Loucy (cell line): ENCODE results near the gene KRT32.

Source experiments
- H2AFZ ChIP-seq: fragments of 200-600 bp; sonication (generic); 2 replicates; pipeline ENCODE4 v1.6.0; 2016; ENCODE audit warnings: antibody characterized with exemption, mild to moderate bottlenecking, low read length, moderate library complexity
- H3F3A ChIP-seq: fragments of 200-600 bp; 2 replicates; pipeline ENCODE4 v1.6.0; 2016; ENCODE audit warnings: antibody characterized with exemption, low read depth, mild to moderate bottlenecking
- H3K27me3 ChIP-seq: fragments of 200-600 bp; sonication (generic); 2 replicates; pipeline ENCODE4 v1.6.1; 2014; ENCODE audit warnings: low read length, mild to moderate bottlenecking; ENCODE audit not compliant: insufficient read depth, poor library complexity, severe bottlenecking
- H3K36me3 ChIP-seq: fragments of 200-600 bp; sonication (generic); 2 replicates; pipeline ENCODE4 v1.6.1; 2016; ENCODE audit warnings: low read length; ENCODE audit not compliant: insufficient read depth
- H3K4me1 ChIP-seq: fragments of 200-600 bp; sonication (generic); 2 replicates; pipeline ENCODE4 v1.5.1; 2014; ENCODE audit warnings: low read length, mild to moderate bottlenecking; ENCODE audit not compliant: insufficient read depth, poor library complexity, severe bottlenecking
- H3K4me2 ChIP-seq: fragments of 200-600 bp; sonication (generic); 2 replicates; pipeline ENCODE4 v1.6.0; 2014; ENCODE audit warnings: antibody characterized with exemption, low read length, low read depth, mild to moderate bottlenecking; ENCODE audit not compliant: poor library complexity, severe bottlenecking
- H3K4me3 ChIP-seq: fragments of 200-600 bp; sonication (generic); 2 replicates; pipeline ENCODE4 v1.5.1; 2014; ENCODE audit warnings: low read length, mild to moderate bottlenecking, mixed read lengths; ENCODE audit not compliant: poor library complexity, severe bottlenecking
- H3K79me2 ChIP-seq: fragments of 200-600 bp; sonication (generic); 2 replicates; pipeline ENCODE4 v1.6.1; 2014; ENCODE audit warnings: low read length; ENCODE audit not compliant: insufficient read depth
- H3K9ac ChIP-seq: fragments of 200-600 bp; sonication (generic); 2 replicates; pipeline ENCODE4 v1.6.0; 2014; ENCODE audit warnings: mild to moderate bottlenecking, low read depth, low read length, moderate library complexity; ENCODE audit not compliant: poor library complexity, severe bottlenecking
- H3K9me2 ChIP-seq: fragments of 200-600 bp; sonication (generic); replicated peaks from 2 replicates; pipeline ENCODE4 v1.6.1; 2016; ENCODE audit warnings: low read depth, low read length, mixed read lengths
- H3K9me3 ChIP-seq: fragments of 200-600 bp; sonication (generic); 2 replicates; pipeline ENCODE4 v1.6.1; 2014; ENCODE audit warnings: mild to moderate bottlenecking, antibody characterized with exemption, low read length, low read depth; ENCODE audit not compliant: insufficient read depth
- H4K20me1 ChIP-seq: fragments of 200-600 bp; sonication (generic); 2 replicates; pipeline ENCODE4 v1.6.0; 2014; ENCODE audit warnings: antibody characterized with exemption, low read length, mild to moderate bottlenecking; ENCODE audit not compliant: insufficient read depth, poor library complexity, severe bottlenecking
- EZH2phosphoT487 ChIP-seq: fragments of 200-600 bp; IDR thresholded peaks from 2 replicates; pipeline ENCODE4 v1.6.1; 2018; ENCODE audit warnings: antibody characterized with exemption, mild to moderate bottlenecking, moderate library complexity, borderline replicate concordance
- TF ChIP-seq, protein P1 (sequence below): fragments of 200-600 bp; sonication (generic); conservative IDR thresholded peaks from 2 replicates; pipeline ENCODE4 v1.5.1; 2014; ENCODE audit warnings: mild to moderate bottlenecking, antibody characterized with exemption, low read length

KRT32 gene

DNA sequence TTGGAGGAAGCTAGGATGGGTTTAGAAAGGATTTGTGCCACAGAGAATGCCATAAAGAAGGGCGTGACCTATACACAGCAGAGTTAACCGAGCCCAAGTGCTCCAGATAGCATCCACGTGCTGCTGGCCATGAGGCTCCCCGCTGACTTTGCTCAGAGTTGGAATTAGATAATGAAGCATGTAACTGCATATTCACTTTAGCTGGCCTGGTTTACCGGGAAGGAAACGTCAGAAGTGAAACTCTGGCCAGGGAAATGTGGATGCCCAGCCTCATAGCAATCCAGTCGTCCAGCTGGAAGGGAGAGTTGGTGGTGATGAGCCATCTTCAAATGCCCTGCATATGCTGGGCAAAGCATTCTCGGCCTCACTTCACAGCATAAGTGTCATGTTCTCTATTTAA lies 7.7 kb upstream of the KRT32 start:
- Histone ChIP-seq H2AFZ (no peak overlapping the region), H3K4me3 (no peak overlapping the region), H3K4me1 (no peaks in the 10 kb centered on the region), H3F3A (no peaks in the 10 kb centered on the region), H3K36me3 (no peaks in the 10 kb centered on the region), H3K9ac (no peak overlapping the region), H3K9me3 (no peaks in the 10 kb centered on the region), H3K9me2 (no peaks in the 10 kb centered on the region), H4K20me1 (no peaks in the 10 kb centered on the region), H3K79me2 (no peaks in the 10 kb centered on the region), H3K27me3 (peaks cover 6% of the 10 kb centered on the region), H3K4me2 (no peak overlapping the region)
- TF ChIP-seq, protein P1, sequence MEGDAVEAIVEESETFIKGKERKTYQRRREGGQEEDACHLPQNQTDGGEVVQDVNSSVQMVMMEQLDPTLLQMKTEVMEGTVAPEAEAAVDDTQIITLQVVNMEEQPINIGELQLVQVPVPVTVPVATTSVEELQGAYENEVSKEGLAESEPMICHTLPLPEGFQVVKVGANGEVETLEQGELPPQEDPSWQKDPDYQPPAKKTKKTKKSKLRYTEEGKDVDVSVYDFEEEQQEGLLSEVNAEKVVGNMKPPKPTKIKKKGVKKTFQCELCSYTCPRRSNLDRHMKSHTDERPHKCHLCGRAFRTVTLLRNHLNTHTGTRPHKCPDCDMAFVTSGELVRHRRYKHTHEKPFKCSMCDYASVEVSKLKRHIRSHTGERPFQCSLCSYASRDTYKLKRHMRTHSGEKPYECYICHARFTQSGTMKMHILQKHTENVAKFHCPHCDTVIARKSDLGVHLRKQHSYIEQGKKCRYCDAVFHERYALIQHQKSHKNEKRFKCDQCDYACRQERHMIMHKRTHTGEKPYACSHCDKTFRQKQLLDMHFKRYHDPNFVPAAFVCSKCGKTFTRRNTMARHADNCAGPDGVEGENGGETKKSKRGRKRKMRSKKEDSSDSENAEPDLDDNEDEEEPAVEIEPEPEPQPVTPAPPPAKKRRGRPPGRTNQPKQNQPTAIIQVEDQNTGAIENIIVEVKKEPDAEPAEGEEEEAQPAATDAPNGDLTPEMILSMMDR = no peak
- no peak for TF ChIP-seq EZH2phosphoT487

DNA sequence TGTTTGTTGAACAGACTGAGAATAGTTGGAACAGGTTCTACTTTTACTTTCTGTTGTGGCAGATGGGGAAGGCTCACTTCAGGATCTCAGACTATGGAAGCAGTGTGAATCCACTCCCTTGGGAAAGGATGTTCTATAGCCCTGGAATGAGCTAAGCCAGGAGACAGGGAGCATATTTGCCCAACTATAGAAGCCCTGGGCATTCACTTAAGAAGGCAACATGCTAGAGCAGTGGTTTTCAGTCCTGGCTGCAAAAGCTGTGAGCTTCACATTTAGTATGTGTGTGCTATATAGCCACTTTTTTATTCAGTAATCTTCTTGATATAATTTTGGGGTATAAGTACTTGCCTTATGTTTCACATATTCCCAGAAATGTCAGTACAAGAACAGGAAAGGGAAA lies 1.2 kb upstream of the KRT32 start:
- Histone ChIP-seq H3K4me3 (no peak overlapping the region), H2AFZ (no peak overlapping the region), H3K27me3 (peaks cover 6% of the 10 kb centered on the region), H4K20me1 (no peaks in the 10 kb centered on the region), H3K79me2 (no peaks in the 10 kb centered on the region), H3K36me3 (no peaks in the 10 kb centered on the region), H3K4me1 (no peaks in the 10 kb centered on the region), H3K9me3 (no peaks in the 10 kb centered on the region), H3K4me2 (no peak overlapping the region), H3K9me2 (no peaks in the 10 kb centered on the region), H3F3A (no peaks in the 10 kb centered on the region), H3K9ac (no peak overlapping the region)
- TF ChIP-seq, protein P1 = no peak
- TF ChIP-seq EZH2phosphoT487 = no peak

DNA sequence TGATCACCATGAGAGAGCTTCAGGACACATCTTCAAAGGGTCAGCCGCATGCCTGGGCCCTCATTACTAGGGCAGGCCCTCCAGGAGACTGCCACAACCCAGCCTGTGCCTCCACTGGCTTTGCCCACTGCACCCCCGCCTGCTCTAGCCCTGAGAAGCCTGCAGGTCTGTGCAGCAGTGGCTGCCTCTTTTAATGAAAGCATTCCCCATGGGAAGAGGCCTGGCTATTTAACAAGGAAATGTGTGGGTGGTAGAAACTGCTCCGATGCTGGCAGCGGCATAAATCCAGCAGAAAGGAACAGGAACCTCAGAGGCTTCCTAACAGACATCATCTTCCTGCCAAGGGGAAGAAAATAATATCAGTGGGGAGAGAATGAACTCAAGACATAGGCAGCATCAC lies 375 bp upstream of the KRT32 start:
- Histone ChIP-seq H3K4me1 (no peaks in the 10 kb centered on the region), H3K4me2 (no peak overlapping the region), H3K4me3 (no peak overlapping the region), H3K27me3 (peaks cover 6% of the 10 kb centered on the region), H3F3A (no peaks in the 10 kb centered on the region), H3K36me3 (no peaks in the 10 kb centered on the region), H2AFZ (no peak overlapping the region), H3K9me3 (no peaks in the 10 kb centered on the region), H3K9me2 (no peaks in the 10 kb centered on the region), H4K20me1 (no peaks in the 10 kb centered on the region), H3K9ac (no peak overlapping the region), H3K79me2 (no peaks in the 10 kb centered on the region)
- no peak for TF ChIP-seq EZH2phosphoT487
- TF ChIP-seq, protein P1 = no peak
